ENCODE measurements around the gene PDE4B.

The PDE4B gene

DNA sequence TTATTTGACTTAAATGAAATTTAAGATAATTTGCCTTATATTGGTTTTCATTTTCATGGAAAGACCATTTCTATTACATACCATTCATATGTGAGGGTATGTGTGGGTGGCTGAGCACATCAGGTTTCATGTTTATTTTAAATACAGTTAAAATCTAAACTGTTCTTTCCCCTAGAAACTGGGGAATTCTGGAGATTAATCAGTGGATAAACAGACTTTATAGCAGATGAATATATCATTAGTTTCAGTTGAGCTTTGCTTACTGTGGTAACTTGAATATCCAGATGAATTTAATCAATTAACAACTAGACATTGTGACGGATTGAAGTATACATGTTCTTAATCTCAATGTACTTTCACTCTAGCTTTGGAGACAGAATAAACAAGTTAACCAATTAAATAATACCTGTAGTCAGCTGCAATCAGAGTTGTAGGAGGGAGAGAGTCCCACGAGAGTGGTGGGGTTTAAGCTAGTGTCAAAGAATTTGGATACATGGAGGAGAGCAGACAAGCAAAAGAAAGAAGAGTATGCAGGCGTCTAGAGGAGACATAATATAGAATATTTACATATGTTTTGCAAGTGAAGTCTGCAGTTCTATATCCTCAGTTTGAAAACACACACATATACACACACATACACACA, 97.6 kb downstream of the PDE4B start:
- no peak for DNase-seq

DNA sequence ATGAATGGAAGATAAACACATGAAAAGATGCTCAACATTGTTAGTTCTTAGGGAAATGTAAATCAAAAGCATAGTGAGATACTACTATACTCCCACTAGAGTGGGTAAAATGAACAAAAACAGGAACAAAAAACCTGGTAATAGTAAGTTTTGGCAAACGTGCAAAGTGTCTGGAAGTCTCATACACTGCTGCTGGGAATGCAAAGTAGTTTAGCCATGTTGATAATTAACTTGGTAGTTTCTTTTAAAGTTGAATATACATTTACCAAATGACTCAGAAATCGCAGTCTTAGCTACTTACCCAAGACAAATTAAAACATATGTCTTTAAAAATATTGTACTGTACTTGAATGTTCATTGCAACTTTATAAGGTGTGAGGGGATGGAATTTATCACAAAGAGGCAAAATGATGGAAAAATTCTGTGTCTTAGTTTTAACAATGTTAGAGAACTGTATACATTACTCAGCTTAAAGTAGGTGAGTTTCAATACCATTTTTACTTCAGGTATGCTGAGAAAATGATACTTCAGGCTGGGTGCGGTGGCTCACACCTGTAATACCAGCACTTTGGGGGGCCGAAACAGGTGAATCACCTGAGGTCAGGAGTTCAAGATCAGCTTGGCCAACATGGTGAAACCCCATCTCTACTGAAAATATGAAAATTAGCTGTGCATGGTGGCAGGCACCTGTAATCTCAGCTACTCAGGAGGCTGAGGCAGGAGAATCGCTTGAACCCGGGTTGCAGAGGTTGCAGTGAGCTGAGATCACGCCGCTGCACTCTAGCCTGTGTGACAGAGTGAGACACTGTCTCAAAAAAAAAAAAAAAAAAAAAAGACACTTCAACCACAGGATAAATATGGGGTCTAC, 102.3 kb downstream of the PDE4B start:
- DNase-seq = no peak

DNA sequence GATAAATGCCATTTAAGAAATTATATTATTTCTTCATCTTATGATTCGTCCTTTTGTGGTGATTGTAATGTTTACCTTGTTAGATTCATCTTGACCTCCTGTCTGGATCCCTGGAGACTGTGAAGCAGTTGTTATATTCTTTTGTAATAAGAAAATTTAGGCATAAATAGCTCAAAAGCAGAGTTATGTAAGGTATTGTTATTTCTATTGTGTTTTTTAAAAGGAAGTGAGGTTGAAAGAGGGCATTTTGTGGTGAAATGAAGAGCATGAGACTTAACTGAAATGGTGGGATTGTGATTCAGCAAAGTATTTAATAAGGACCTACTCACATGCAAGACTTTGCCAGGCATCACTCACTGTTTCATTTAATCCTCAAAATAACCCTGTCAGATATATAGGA, 104.0 kb downstream of the PDE4B start:
- no peak for DNase-seq

DNA sequence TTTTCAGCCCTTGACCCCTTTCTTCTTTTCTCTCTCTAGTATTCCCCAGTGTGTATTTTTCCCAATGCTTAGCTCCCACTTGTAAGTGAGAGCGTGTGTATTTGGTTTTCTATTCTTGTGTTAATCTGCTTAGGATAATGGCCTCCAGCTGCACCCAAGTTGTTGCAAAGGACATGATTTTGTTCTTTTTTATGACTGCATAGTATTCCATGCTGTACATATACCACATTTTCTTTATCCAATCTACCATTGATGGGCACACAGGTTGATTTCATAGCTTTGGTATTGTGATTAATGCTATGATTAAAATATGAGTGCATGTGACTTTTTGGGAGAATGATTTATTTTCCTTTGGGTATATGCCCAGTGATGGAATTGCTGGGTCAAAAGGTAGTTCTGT, 104.8 kb downstream of the PDE4B start:
- no peak for DNase-seq

DNA sequence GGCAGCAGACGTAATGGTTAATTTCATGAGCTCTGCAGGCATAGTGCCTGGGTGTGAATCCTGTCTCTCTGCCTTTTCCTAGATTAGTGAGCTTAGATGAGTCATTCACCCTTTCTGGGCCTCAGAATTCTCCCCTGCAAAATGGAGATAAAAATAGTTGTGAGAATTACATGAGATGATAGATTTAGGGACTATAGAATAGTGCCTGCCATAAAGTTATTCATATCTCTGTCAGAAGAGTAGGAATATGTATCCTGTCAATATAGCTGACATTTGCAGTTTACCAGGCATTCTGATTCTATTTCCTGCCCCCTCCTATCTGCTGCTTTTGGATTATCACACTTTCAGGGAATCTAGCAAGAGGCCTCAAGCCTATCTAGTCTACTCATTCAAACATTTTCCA, 112.0 kb downstream of the PDE4B start:
- no peak for DNase-seq

DNA sequence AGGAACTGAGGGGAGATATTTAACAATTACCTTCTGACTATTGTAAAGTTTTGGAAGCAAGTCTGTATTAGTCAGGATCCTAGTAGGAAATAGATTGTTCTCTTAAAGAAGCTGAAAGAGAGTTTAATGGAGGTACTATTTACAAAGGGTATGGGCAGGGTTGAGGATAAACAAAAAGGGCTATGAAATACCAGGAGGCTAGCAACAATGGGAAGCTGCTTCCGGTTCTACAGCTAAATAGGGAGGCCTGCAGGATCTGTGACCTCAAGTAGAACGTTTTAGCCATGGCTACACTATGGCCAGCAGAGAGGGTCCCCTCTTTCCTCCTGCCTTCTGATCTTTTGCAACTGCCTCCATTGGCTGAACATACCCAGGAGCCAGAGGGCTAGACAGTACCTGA, 117.7 kb downstream of the PDE4B start:
- DNase-seq = no peak

DNA sequence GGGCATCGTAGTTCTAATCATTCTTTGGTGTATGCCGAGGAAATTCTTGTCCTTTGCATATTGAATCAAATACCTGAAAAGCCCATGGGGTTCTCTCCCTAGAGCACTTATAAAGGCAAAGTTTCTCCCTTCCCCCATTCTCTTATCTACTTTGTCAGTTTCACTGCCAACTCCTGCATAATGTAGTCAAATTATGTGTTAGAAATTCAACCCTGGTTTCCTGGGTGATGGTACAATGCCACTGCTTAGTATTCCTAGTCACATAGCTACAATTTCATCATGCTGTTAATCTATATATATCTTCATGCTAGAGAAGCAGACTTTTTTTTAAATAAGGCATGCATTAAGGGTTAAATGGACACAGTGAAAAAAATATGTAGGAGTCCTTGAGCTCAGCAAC, 119.0 kb downstream of the PDE4B start:
- DNase-seq = no peak

DNA sequence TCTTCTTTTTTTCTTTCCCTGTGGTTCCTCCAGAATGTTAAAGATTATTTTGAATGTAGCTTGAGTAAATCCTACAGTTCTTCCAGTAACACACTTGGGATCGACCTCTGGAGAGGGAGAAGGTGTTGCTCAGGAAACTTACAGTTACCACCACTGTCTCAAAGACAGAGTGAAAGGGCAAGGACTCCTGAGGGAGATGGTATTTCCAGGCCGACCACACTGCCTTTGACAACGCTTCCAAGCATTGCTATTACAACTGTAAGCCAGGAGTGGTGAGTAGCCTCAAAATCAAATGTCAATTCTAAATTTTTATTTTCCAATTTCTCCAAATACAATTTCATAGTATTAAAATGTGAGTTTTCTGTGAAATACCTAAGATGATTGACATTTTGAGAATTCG, 125.9 kb downstream of the PDE4B start:
- no peak for DNase-seq

DNA sequence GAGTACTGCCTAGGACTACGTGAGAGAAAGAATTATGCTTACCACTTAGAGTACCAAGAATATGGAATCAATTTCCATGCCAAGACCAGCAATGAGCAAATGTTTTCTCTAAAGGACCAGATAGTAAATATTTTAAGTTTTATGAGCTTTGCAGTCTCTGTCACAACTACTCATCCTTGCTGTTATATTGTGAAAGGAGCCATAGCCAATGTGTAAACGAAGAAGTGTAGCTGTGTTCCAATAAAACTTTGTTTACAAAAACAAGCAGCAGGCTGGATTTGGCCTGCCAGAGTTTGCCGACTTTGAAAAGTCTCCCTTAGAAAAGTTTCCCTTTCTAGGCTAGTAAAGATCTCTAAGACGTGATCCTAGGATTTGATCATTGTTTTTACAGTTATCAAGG, 128.8 kb downstream of the PDE4B start:
- DNase-seq = no peak

DNA sequence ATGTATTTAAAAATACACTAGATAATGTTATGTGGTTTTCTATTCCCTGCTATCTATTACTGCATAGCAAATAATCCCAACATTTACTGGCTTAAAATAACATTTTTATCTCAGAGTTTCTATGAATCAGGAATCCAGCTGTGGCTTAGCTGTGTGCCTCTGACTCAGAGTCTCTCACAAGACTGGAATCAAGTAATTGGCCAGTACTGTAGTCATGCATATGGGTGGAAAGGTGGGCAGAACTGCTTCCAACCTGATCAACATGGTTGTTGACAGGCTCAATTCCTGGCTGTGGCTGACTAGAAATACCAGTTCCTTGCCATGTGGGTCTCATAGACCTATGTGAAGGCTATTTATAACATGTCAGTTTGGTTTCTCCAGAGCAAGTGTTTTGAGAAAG, 131.8 kb downstream of the PDE4B start:
- no peak for DNase-seq

DNA sequence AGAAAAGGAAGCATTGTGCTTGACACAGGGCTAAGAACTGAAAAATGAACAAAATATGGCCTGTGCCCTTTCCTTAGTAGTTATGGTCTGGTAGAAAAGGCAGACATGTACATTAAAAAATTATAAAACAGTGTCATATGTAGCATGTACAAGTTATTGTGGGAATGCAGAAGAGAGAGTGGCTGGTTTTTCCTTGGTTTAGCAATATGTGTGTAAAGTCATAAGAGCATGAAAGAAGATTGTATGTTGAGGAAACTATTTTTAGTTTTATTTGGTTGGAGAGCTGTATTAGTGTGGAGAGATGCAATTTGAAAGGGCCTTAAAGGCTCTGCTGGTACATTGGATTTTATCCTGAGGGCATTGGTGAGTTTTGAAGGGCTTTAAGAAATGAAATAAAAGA, 145.8 kb downstream of the PDE4B start:
- no peak for DNase-seq

DNA sequence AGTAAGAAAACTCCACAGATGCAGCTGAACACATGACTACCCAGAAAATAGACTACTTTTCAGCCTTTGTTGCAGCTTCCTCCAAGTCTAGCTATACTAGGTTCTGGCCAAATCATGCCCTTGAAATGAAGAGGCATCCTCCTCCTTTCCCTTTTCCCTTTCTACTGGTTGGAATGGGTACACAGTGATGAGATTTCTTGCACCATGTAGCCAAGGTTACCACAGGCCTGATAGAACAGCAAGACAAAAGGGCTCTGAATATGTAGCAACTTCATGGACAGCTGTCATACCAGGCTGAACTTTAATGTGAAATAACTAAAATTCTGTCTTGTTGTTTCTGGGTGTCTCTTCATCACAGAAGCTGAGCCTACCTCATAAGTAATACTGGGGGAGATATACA, 146.5 kb downstream of the PDE4B start:
- no peak for DNase-seq

DNA sequence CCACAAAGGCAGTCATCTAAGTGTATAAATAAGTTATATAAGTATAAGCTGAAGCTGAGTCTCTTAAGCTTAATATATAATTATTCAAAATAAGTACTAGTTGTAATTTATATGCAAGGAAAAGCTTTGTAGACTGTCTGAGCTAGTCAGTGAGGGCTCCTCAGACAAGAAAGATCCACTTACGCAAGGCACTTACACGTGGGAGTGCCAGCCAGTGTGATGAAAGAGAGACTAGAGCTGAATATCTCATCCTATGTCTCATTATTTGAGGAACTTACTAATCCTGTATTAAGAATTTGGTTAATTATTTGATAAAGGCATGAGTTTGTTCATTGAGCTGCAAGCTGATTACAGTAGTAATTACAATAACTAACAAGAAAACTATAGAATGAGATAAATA, 146.9 kb downstream of the PDE4B start:
- DNase-seq = no peak

DNA sequence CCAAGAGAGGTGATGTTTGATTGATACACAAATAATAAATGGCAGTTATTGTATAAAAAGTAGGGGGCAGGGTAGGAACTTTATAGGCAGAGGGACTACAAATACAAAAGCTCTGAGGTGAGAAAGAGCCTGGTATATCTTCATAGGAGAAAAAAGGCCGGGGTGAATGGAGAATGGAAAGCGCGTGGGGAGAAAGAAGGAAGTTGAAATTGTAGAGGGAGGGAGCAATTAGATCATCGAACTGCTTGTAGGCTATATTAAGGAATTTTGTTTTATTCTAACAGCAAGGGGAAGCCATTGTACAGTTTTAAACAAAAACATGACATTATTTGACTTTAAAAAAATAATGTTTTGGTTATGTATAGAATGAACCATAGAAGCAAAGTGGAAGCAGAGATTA, 147.4 kb downstream of the PDE4B start:
- no peak for DNase-seq

DNA sequence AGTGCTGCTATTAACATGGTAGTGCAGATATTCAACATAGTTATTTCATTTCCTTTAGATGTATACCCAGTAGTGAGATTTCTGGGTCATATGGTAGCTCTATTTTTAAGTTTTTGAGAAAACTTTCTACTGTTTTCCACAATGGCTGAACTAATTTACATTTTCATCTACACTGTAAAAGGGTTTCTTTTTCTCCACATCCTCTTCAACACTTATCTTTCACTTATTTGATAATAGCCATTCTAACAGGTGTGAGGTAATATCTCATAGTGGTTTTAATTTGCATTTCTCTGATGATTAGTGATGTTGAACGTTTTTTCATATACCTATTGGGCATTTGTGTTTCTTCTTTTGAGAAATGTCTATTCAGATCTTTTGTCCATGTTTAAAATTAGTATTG, 149.8 kb downstream of the PDE4B start:
- DNase-seq = no peak

DNA sequence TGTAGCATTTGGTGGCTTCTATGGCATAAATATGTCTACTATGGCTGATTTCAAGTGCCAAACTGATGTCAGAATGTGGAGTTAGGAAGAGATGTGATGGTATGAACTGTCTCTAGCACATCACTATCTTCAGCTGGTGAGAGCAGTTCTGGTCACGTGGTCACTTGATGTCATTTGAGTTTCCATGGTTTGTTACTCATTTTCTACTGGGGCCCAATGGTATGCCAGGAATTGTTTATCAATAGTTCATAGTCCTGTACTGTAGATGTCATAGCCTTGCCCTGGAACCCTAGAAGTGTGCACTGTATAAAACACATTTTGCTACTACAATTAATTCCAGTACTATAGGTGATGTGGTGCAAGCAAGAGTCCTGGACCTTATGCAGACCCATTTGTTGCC, 153.7 kb downstream of the PDE4B start:
- no peak for DNase-seq

DNA sequence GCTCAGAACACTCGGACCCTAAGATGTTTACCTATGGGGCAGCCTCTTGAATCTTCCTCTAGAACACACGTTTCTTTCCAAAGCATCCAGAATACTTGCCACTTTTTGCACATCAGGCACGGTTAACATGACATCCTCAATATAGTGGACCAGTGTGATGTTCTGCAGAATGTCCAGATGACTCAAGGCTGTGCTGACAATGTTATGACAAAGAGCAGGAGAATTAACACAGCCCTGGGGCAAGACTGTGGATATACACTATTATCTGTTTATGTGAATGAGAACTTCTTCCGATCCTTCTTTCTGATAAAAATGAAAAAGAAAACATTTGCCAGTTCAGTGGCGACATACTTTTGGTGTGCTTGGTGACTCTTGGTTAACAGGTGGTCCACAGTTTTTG, 154.3 kb downstream of the PDE4B start:
- DNase-seq = no peak

DNA sequence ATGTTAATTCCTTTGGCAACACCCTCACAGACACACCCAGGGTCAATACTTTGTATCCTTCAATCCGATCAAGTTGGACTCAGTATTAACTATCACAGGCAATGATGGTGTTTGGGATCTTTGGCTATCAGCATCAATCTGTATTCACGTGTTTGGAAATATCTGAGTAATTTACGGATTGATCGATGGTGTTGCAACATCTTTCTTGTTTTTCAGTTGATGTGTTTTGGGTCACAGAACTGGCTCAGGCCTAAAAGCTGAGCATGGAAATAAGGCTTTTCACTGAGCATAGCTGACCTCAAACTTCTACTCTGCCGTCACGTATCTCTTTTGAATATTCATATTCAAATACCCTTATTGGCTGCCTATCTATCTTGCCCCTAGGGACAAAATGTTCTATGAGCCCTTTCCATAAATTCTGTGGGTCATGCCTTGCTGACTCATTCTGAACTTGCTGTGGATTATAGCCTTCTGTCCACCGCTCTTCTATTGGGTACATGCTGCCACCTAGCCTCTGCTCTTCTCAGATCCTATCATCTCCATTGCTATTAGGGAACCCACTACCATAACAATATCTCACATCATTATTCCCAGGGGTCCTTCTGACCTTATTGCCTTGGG, 156.0 kb downstream of the PDE4B start:
- DNase-seq = no peak

DNA sequence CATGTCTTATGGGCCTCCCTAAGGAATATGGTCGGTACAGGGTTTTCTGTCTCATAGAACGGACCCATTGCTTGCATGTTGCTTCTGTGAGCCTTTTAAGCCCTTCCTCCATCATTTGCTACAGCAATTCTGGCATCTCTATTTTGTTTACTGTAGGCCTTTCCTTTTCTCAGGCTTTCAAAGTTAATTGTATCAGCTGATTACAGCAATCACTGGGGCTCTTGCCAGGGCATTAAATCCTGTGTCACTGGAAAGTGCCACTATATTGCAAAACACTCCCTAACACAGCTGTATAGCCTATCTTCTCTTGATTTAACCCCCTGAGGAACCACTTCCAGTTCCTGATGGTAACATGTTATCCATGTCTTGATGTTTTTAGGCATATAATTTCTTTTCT, 156.5 kb downstream of the PDE4B start:
- DNase-seq = no peak

DNA sequence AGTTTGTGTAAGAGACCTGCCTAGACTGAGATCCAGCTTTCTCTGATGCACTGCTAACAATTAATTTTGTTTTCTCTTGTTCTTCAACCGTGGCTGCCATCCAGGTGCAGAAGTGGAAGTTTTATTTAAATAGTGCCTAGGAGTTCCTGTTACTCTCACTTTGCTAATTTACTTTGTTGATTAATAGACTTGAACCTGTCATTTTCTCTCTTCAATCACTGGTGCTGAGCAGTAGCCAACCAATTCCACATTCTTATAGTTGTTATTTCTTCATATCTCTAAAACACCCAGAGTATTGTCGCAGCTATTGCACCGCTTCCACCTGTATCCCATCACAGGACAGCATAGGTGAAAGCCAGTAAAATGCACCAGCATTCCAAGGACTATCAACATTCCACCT, 157.2 kb downstream of the PDE4B start:
- no peak for DNase-seq

DNA sequence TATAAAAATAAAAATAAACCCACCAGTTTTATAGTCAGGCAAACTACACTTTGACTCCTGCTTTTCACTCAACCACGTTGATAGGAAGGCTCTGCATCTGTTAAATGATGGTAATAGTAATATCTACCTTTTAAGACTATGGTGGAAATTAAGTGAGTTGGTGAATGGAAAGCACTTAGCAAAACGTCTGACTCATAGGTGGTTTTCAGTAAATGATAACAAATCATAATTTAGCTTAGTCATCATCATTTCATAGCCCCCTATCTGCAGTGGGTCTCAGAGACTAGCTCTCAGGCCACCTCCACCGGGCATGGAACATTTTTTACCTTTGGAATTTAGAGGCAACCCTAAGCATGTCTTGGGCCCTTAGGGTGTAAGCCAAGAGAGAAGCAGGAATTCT, 160.0 kb downstream of the PDE4B start:
- no peak for DNase-seq

DNA sequence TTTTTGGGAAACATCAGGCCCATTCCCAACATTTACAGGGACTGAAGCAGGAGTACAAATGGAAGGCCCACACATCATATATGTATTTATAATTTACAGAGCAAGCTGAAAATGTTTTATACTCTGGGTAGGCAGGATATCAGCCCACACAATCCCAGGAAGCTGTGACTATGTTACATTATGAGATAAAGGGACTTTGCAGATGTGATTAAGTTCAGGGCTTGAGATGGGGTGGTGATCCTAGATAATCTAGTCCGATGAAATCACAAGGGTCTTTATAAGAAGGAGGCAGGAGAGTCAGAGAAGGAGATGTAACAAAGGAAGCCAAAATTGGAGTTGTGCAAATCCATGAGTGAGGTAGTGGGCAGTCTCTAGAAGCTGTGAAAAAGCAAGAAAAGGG, 160.5 kb downstream of the PDE4B start:
- no peak for DNase-seq

DNA sequence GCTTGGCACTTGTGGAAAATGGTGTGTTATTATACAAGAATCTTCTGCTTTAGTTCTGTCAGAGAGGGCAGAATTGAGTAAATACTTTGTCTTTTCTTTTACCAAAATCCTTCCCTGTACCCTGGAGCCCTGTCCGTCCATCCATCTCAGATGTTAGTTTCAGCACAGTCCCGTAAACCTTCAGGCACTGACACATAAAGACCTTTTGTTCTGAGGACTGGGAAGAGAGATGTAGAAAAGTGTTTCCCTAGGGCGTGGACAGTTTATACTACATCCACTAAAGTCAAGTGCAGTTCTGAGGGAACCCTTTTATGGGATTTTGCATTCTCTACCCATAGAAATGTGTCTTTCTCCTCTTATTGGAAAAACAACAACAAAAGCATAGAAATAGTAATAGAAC, 162.4 kb downstream of the PDE4B start:
- no peak for DNase-seq

DNA sequence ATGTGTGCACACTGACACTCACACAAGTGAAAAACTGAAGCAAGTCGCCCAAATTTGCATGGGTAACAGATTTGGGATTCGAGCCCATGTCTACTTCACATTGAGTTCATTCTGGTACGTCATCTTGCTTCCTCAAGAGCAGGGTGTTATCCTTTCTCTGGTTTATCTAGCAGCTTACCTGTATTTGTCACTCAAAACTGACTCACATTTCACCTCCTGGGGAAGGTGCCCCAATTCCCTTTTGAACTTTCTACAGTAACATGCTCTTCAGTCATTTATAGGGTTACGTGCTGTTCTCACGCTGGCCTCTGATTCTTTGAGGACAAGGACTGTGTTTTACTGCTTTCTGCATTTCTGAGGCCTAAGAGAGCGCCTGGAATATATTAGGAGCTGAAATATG, 162.8 kb downstream of the PDE4B start:
- no peak for DNase-seq

Measured in NCI-H2107 (cell line).